Esophagus (tissue), 2 donors: ENCODE measurements around the gene GRIN2C. TPM values are rescaled to one million over a fixed set of nuclear protein-coding genes. Genes with fewer than 3 reads are reported as not detected.
"Not testable (repeated sequence)": the region's sequence is repeated elsewhere in the genome, so short reads cannot be mapped to it uniquely, and the experiment has no call there.

ENCODE experiments used
- H3K27ac ChIP-seq, 2 donors: one replicate each; pipeline ENCODE4 v1.5.1; 2013; ENCODE audit warnings: low read depth in 2 of 2, mild to moderate bottlenecking in 2 of 2, inconsistent platforms in 1 of 2, low read length in 1 of 2, moderate library complexity in 1 of 2
- H3K27me3 ChIP-seq, 2 donors: one replicate each; pipeline ENCODE4 v1.6.1; 2013; ENCODE audit warnings: low read length in 2 of 2, control low read depth in 1 of 2, mild to moderate bottlenecking in 1 of 2; ENCODE audit not compliant: insufficient read depth in 2 of 2, control insufficient read depth in 1 of 2
- H3K36me3 ChIP-seq, 2 donors: one replicate each; pipeline ENCODE4 v1.6.1; 2013; ENCODE audit warnings: low read length in 1 of 2; ENCODE audit not compliant: control insufficient read depth in 2 of 2, insufficient read depth in 2 of 2
- H3K4me1 ChIP-seq, 2 donors: one replicate each; pipeline ENCODE4 v1.6.1; 2013; ENCODE audit warnings: low read length in 1 of 2; ENCODE audit not compliant: control insufficient read depth in 2 of 2, insufficient read depth in 2 of 2
- H3K4me3 ChIP-seq, 2 donors: one replicate each; pipeline ENCODE4 v1.5.1; 2013; ENCODE audit warnings: low read length in 2 of 2, mild to moderate bottlenecking in 2 of 2, low read depth in 1 of 2, moderate library complexity in 1 of 2
- H3K9me3 ChIP-seq, 2 donors: one replicate each; pipeline ENCODE4 v1.6.1; 2013; ENCODE audit warnings: mild to moderate bottlenecking in 2 of 2, low read depth in 1 of 2, low read length in 1 of 2, moderate library complexity in 1 of 2; ENCODE audit not compliant: control insufficient read depth in 2 of 2, insufficient read depth in 1 of 2
- WGBS, 2 donors: extraction: QIAGEN DNeasy Blood & Tissue Kit; methylation state at CpG; one replicate each; pipeline ENCODE4 v1.1.7; 2013; 5-methylcytosine and 5-hydroxymethylcytosine counted together
- polyA plus RNA-seq, 2 donors: library from polyadenylated mRNA; stranded (reverse); fragments of 200-250 nt; gene quantifications; one replicate each; pipeline ENCODE4 v1.2.3, GENCODE V29; 2013
- donor health status: healthy with polysubstance abuse.
- donor health status: Bipolar disorder and iron deficiency.

GRIN2C gene
- polyA plus RNA-seq: under 1 TPM; 0.08 to 0.10 TPM

- Histone ChIP-seq H3K9me3 (no peaks in the 10 kb centered on the region), H3K4me3 (peak within 1 kb of the TSS in 1 of 2 donors; percentile 2), H3K4me1 (peaks cover 7 to 10% of the 10 kb centered on the region in 2 donors), H3K36me3 (peaks cover 0 to 5% of the 10 kb centered on the region in 2 donors), H3K27me3 (peaks cover 0 to 28% of the 10 kb centered on the region in 2 donors), H3K27ac (no peak within 1 kb of the TSS)
- 2% methylated on average over 52 to 72 of the region's 72 CpGs for WGBS, 2 donors
Observed at GRCh38 chr17:74859459-74860228, at the start of gene GRIN2C. Gene GRIN2C (minus strand): TSS chr17:74859885. CDS start chr17:74855092, 4,793 bp downstream.

- not testable (repeated sequence) for H3K9me3 ChIP-seq, H3K36me3 ChIP-seq, H3K27me3 ChIP-seq, H3K27ac ChIP-seq, H3K4me3 ChIP-seq
- H3K4me1 ChIP-seq: peaks cover 0 to 11% of the 10 kb centered on the region in 2 donors
- 73 to 79% methylated on average over 4 of the region's 4 CpGs for WGBS, 2 donors
Observed at GRCh38 chr17:74909097-74909496, 49.4 kb upstream of the GRIN2C start.

GRCh38 chr17:74907012-74907411 is 47.3 kb upstream of the GRIN2C start:
- no peak overlapping the region for H3K4me3 ChIP-seq
- peaks cover 0 to 11% of the 10 kb centered on the region in 2 donors for H3K4me1 ChIP-seq
- WGBS, 2 donors: 95% methylated on average over 34 of the region's 34 CpGs

GRCh38 chr17:74906214-74906793 is 46.6 kb upstream of the GRIN2C start:
- H3K9me3 ChIP-seq, H3K27me3 ChIP-seq, H3K4me3 ChIP-seq, H3K36me3 ChIP-seq, H3K27ac ChIP-seq: not testable (repeated sequence)
- WGBS, 2 donors: 69 to 78% methylated on average over 6 of the region's 6 CpGs
- peaks cover 0 to 11% of the 10 kb centered on the region in 2 donors for H3K4me1 ChIP-seq

More at GRCh38 chr17:74907012-74907411, 47.3 kb upstream of the GRIN2C start:
- Histone ChIP-seq H3K27ac (peak overlapping the region in 1 of 2 donors; percentile 54), H3K27me3 (no peaks in the 10 kb centered on the region), H3K9me3 (no peaks in the 10 kb centered on the region), H3K36me3 (no peaks in the 10 kb centered on the region)

- H3K27me3 ChIP-seq: no peaks in the 10 kb centered on the region
- H3K27ac ChIP-seq: no peak overlapping the region
- 80 to 81% methylated on average over 7 of the region's 7 CpGs for WGBS, 2 donors
Observed at GRCh38 chr17:74904687-74905409, 45.2 kb upstream of the GRIN2C start.

GRCh38 chr17:74903671-74904070 is 44.0 kb upstream of the GRIN2C start:
- H3K4me3 ChIP-seq: no peak overlapping the region
- H3K27ac ChIP-seq: no peak overlapping the region
- no peaks in the 10 kb centered on the region for H3K27me3 ChIP-seq
- no peaks in the 10 kb centered on the region for H3K9me3 ChIP-seq
- no peaks in the 10 kb centered on the region for H3K36me3 ChIP-seq
- H3K4me1 ChIP-seq: peaks cover 0 to 17% of the 10 kb centered on the region in 2 donors
- 67 to 72% methylated on average over 6 of the region's 6 CpGs for WGBS, 2 donors

More at GRCh38 chr17:74904687-74905409, 45.2 kb upstream of the GRIN2C start:
- Histone ChIP-seq H3K4me3 (no peak overlapping the region), H3K4me1 (peaks cover 0 to 17% of the 10 kb centered on the region in 2 donors), H3K36me3 (no peaks in the 10 kb centered on the region), H3K9me3 (no peaks in the 10 kb centered on the region)

- no peaks in the 10 kb centered on the region for H3K9me3 ChIP-seq
- H3K4me1 ChIP-seq: peaks cover 0 to 19% of the 10 kb centered on the region in 2 donors
- H3K4me3 ChIP-seq: no peak overlapping the region
- no peak overlapping the region for H3K27ac ChIP-seq
- WGBS, 2 donors: 85 to 86% methylated on average over 9 of the region's 9 CpGs
- H3K36me3 ChIP-seq: no peaks in the 10 kb centered on the region
- no peaks in the 10 kb centered on the region for H3K27me3 ChIP-seq
Observed at GRCh38 chr17:74903034-74903433, 43.3 kb upstream of the GRIN2C start.

GRCh38 chr17:74901353-74902135 is 41.9 kb upstream of the GRIN2C start:
- no peak overlapping the region for H3K27ac ChIP-seq
- no peaks in the 10 kb centered on the region for H3K27me3 ChIP-seq
- H3K4me1 ChIP-seq: peaks cover 0 to 12% of the 10 kb centered on the region in 2 donors
- WGBS, 2 donors: 71 to 72% methylated on average over 14 of the region's 14 CpGs
- H3K36me3 ChIP-seq: no peaks in the 10 kb centered on the region
- H3K9me3 ChIP-seq: no peaks in the 10 kb centered on the region
- no peak overlapping the region for H3K4me3 ChIP-seq

- no peaks in the 10 kb centered on the region for H3K36me3 ChIP-seq
- 67 to 71% methylated on average over 8 of the region's 8 CpGs for WGBS, 2 donors
- H3K27me3 ChIP-seq: no peaks in the 10 kb centered on the region
- H3K4me3 ChIP-seq: no peak overlapping the region
- H3K4me1 ChIP-seq: peaks cover 0 to 12% of the 10 kb centered on the region in 2 donors
- H3K27ac ChIP-seq: peak overlapping the region in 1 of 2 donors; percentile 27
- H3K9me3 ChIP-seq: no peaks in the 10 kb centered on the region
Observed at GRCh38 chr17:74900208-74900607, 40.5 kb upstream of the GRIN2C start.
